GM23338 (cell line): ENCODE measurements around the gene GOLGA8B. TPM values are rescaled to one million over a fixed set of nuclear protein-coding genes. Genes with fewer than 3 reads are reported as not detected.

Experiments used
- ATAC-seq: fragments of 200-7000 bp; cut with Tn5 transposase; 3 replicates; pipeline ENCODE4 v1.9.1; 2020
- DNase-seq: peaks from one replicate; pipeline ENCODE4 v3.0.0-alpha.2; 2015; ENCODE audit warnings: low spot score
- H2AFZ ChIP-seq: fragments of 200-600 bp; sonication (generic); 2 replicates; pipeline ENCODE4 v1.8.0; 2016; ENCODE audit warnings: antibody characterized with exemption, mild to moderate bottlenecking, moderate library complexity
- H3F3A ChIP-seq: fragments of 200-600 bp; sonication (generic); replicated peaks from 2 replicates; pipeline ENCODE4 v1.8.0; 2017; ENCODE audit warnings: antibody characterized with exemption, mixed run types, low read depth
- H3K27ac ChIP-seq: fragments of 200-600 bp; sonication (generic); 2 replicates; pipeline ENCODE4 v1.6.1; 2016; ENCODE audit warnings: low read depth
- H3K27me3 ChIP-seq: fragments of 200-600 bp; sonication (generic); 2 replicates; pipeline ENCODE4 v1.8.0; 2016; ENCODE audit warnings: mild to moderate bottlenecking, mixed run types, moderate library complexity; ENCODE audit not compliant: insufficient read depth
- H3K36me3 ChIP-seq: fragments of 200-600 bp; sonication (generic); 2 replicates; pipeline ENCODE4 v1.8.0; 2016; ENCODE audit warnings: mild to moderate bottlenecking; ENCODE audit not compliant: insufficient read depth
- H3K4me1 ChIP-seq: fragments of 200-600 bp; sonication (generic); 2 replicates; pipeline ENCODE4 v1.8.0; 2016; ENCODE audit warnings: mild to moderate bottlenecking, moderate library complexity; ENCODE audit not compliant: insufficient read depth
- H3K4me2 ChIP-seq: fragments of 200-600 bp; sonication (generic); 2 replicates; pipeline ENCODE4 v1.7.1; 2017; ENCODE audit warnings: mixed run types
- H3K4me3 ChIP-seq: fragments of 200-600 bp; sonication (generic); 2 replicates; pipeline ENCODE4 v1.6.1; 2016; ENCODE audit warnings: mixed run types
- H3K79me2 ChIP-seq: fragments of 200-600 bp; sonication (generic); replicated peaks from 2 replicates; pipeline ENCODE4 v1.8.0; 2017; ENCODE audit warnings: mild to moderate bottlenecking; ENCODE audit not compliant: insufficient read depth
- H3K9me2 ChIP-seq: fragments of 200-600 bp; sonication (generic); 2 replicates; pipeline ENCODE4 v1.8.0; 2017; ENCODE audit not compliant: insufficient read depth
- H4K20me1 ChIP-seq: fragments of 200-600 bp; sonication (generic); replicated peaks from 2 replicates; pipeline ENCODE4 v1.8.0; 2017; ENCODE audit warnings: mild to moderate bottlenecking; ENCODE audit not compliant: insufficient read depth
- H3K27ac Mint-ChIP-seq: 2 replicates; pipeline ENCODE4 v1.8.0; 2020; ENCODE audit warnings: inconsistent platforms, mild to moderate bottlenecking, moderate library complexity, mixed read lengths
- H3K27me3 Mint-ChIP-seq: 3 replicates; pipeline ENCODE4 v1.8.0; 2022; ENCODE audit warnings: low read depth, mild to moderate bottlenecking, moderate library complexity, mixed read lengths, inconsistent platforms; ENCODE audit not compliant: insufficient read depth, poor library complexity
- H3K36me3 Mint-ChIP-seq: 3 replicates; pipeline ENCODE4 v1.8.0; 2021; ENCODE audit warnings: low read depth, mild to moderate bottlenecking, inconsistent platforms, moderate library complexity, mixed read lengths
- H3K4me1 Mint-ChIP-seq: 3 replicates; pipeline ENCODE4 v1.8.0; 2020; ENCODE audit warnings: mild to moderate bottlenecking, inconsistent platforms, mixed read lengths
- H3K4me3 Mint-ChIP-seq: 3 replicates; pipeline ENCODE4 v1.8.0; 2021; ENCODE audit warnings: moderate library complexity, mild to moderate bottlenecking, inconsistent platforms, mixed read lengths
- H3K9me3 Mint-ChIP-seq: 3 replicates; pipeline ENCODE4 v1.8.0; 2020; ENCODE audit warnings: moderate library complexity, mild to moderate bottlenecking, inconsistent platforms, mixed read lengths
- CREB1 ChIP-seq: fragments of 250-450 bp; sonication (Bioruptor Pico); IDR thresholded peaks from 2 replicates; pipeline ENCODE4 v1.5.0; 2020; ENCODE audit warnings: low read depth, mild to moderate bottlenecking, moderate library complexity
- CTCF ChIP-seq, 2 experiments: fragments of 200-600 bp in 1 of 2; sonication (generic) in 1 of 2; conservative IDR thresholded peaks; 2 replicates each; pipeline versions ENCODE4 v1.5.1 to v1.6.1; 2016 to 2017; ENCODE audit warnings: antibody characterized with exemption in 2 of 2, low read depth in 2 of 2, mild to moderate bottlenecking in 2 of 2, moderate library complexity in 1 of 2
- EZH2 ChIP-seq: fragments of 200-600 bp; sonication (generic); IDR thresholded peaks from one replicate; pipeline ENCODE4 v1.8.0; 2017; ENCODE audit warnings: antibody characterized with exemption, mild to moderate bottlenecking, low read depth; ENCODE audit not compliant: unreplicated experiment
- EZH2phosphoT487 ChIP-seq: fragments of 200-600 bp; sonication (generic); IDR thresholded peaks from one replicate; pipeline ENCODE4 v1.8.1; 2018; ENCODE audit warnings: antibody characterized with exemption; ENCODE audit not compliant: unreplicated experiment
- NANOG ChIP-seq: IDR thresholded peaks from 2 replicates; pipeline ENCODE4 v1.6.1; 2016; ENCODE audit warnings: antibody characterized with exemption, borderline replicate concordance
- POLR2AphosphoS5 ChIP-seq: IDR thresholded peaks from 2 replicates; pipeline ENCODE4 v1.6.1; 2016; ENCODE audit warnings: antibody characterized with exemption, low read depth
- REST ChIP-seq: IDR thresholded peaks from one replicate; pipeline ENCODE4 v1.6.1; 2018; ENCODE audit warnings: antibody characterized with exemption; ENCODE audit not compliant: unreplicated experiment
- ZNF114 ChIP-seq: fragments of 250-450 bp; sonication (Bioruptor Pico); IDR thresholded peaks from 2 replicates; pipeline ENCODE4 v1.5.0; 2020; ENCODE audit warnings: mild to moderate bottlenecking, moderate library complexity
- ZNF331 ChIP-seq: fragments of 250-450 bp; sonication (Bioruptor Pico); IDR thresholded peaks from 2 replicates; pipeline ENCODE4 v1.5.0; 2020; ENCODE audit warnings: low read depth, mild to moderate bottlenecking, moderate library complexity
- polyA plus RNA-seq: library from polyadenylated mRNA; unstranded; fragments of >200 nt; fragmentation: Nextera tagmentation; extraction: Ambion mirVana; gene quantifications from 2 replicates; pipeline ENCODE4 v1.2.1, GENCODE V29; 2016
- total RNA-seq: library from RNA; depleted of rRNA; stranded (reverse); fragments of >200 nt; shearing (Covaris generic); gene quantifications from 2 replicates; pipeline ENCODE4 v1.2.3, GENCODE V29; 2014
- TF ChIP-seq, protein P1 (sequence below): fragments of 250-450 bp; sonication (Bioruptor Pico); IDR thresholded peaks from 2 replicates; pipeline ENCODE4 v1.5.0; 2020; ENCODE audit warnings: mild to moderate bottlenecking, moderate library complexity

The GOLGA8B gene
- total and polyA plus RNA-seq, 2 experiments from 2014 or later: 44.9 to 50.2 TPM

DNA sequence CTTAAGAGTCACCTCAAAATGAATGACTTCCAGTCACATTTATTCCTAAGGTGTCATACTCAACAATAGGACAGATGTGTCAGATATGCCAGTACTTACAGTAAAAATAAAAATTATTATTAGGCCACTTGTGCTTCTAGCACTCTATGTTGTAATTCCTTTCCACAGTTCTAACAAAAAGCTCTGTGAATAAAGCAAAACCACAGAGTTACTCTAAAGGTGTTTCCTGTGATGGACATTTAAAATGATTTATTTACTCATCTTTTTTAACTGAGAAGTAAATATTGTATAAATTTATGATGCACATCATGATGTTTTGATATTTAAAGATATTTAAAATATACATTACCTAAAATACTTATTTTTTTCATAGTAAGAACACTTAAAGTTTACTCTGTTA lies 13.9 kb upstream of the GOLGA8B start:
- no peak overlapping the region for H3K27ac ChIP-seq
- no peaks in the 10 kb centered on the region for H3K9me2 ChIP-seq
- no peak overlapping the region for H3K27ac Mint-ChIP-seq
- H3K4me3 Mint-ChIP-seq: no peak overlapping the region
- H2AFZ ChIP-seq: no peak overlapping the region
- no peak overlapping the region for H3K4me3 ChIP-seq
- ATAC-seq: no peak
- no peaks in the 10 kb centered on the region for H3K27me3 Mint-ChIP-seq
- no peak for DNase-seq
- TF ChIP-seq CREB1 (CRISPR knock-in tag) (no peak), ZNF114 (CRISPR knock-in tag) (no peak)
- no peaks in the 10 kb centered on the region for H3K4me1 ChIP-seq
- no peaks in the 10 kb centered on the region; the same call in 1 of the 2 replicates for H4K20me1 ChIP-seq
- H3K36me3 Mint-ChIP-seq: no peaks in the 10 kb centered on the region
- H3K79me2 ChIP-seq: no peaks in the 10 kb centered on the region
- no peaks in the 10 kb centered on the region for H3K27me3 ChIP-seq
- no peaks in the 10 kb centered on the region for H3F3A ChIP-seq
- peaks cover 3% of the 10 kb centered on the region; the same call in 1 of the 3 replicates for H3K4me1 Mint-ChIP-seq
- H3K9me3 Mint-ChIP-seq: no peaks in the 10 kb centered on the region
- no peak overlapping the region for H3K4me2 ChIP-seq
- H3K36me3 ChIP-seq: no peaks in the 10 kb centered on the region

GRCh38 chr15:34594361-34594760 lies 10.9 kb upstream of the GOLGA8B start:
- no peak for ATAC-seq
- H3K4me3 ChIP-seq: no peak overlapping the region
- Mint-ChIP-seq H3K4me3 (no peak overlapping the region), H3K4me1 (peaks cover 7% of the 10 kb centered on the region), H3K27me3 (no peaks in the 10 kb centered on the region), H3K36me3 (no peaks in the 10 kb centered on the region), H3K27ac (no peak overlapping the region), H3K9me3 (no peaks in the 10 kb centered on the region)
- H3K9me2 ChIP-seq: no peaks in the 10 kb centered on the region
- H3K36me3 ChIP-seq: no peaks in the 10 kb centered on the region
- H3K27me3 ChIP-seq: no peaks in the 10 kb centered on the region
- no peak overlapping the region for H2AFZ ChIP-seq
- no peak for DNase-seq
- H3K79me2 ChIP-seq: no peaks in the 10 kb centered on the region
- H3F3A ChIP-seq: no peaks in the 10 kb centered on the region
- no peaks in the 10 kb centered on the region for H4K20me1 ChIP-seq
- TF ChIP-seq NANOG (no peak), POLR2AphosphoS5 (no peak), EZH2 (no peak), EZH2phosphoT487 (no peak), CTCF (conservative IDR thresholded peaks at IDR 0.05; ENCODE audit: low read depth in 2 of 2) (no peak), REST (no peak), ZNF331 (CRISPR knock-in tag) (no peak), ZNF114 (CRISPR knock-in tag) (no peak)
- TF ChIP-seq, protein P1, sequence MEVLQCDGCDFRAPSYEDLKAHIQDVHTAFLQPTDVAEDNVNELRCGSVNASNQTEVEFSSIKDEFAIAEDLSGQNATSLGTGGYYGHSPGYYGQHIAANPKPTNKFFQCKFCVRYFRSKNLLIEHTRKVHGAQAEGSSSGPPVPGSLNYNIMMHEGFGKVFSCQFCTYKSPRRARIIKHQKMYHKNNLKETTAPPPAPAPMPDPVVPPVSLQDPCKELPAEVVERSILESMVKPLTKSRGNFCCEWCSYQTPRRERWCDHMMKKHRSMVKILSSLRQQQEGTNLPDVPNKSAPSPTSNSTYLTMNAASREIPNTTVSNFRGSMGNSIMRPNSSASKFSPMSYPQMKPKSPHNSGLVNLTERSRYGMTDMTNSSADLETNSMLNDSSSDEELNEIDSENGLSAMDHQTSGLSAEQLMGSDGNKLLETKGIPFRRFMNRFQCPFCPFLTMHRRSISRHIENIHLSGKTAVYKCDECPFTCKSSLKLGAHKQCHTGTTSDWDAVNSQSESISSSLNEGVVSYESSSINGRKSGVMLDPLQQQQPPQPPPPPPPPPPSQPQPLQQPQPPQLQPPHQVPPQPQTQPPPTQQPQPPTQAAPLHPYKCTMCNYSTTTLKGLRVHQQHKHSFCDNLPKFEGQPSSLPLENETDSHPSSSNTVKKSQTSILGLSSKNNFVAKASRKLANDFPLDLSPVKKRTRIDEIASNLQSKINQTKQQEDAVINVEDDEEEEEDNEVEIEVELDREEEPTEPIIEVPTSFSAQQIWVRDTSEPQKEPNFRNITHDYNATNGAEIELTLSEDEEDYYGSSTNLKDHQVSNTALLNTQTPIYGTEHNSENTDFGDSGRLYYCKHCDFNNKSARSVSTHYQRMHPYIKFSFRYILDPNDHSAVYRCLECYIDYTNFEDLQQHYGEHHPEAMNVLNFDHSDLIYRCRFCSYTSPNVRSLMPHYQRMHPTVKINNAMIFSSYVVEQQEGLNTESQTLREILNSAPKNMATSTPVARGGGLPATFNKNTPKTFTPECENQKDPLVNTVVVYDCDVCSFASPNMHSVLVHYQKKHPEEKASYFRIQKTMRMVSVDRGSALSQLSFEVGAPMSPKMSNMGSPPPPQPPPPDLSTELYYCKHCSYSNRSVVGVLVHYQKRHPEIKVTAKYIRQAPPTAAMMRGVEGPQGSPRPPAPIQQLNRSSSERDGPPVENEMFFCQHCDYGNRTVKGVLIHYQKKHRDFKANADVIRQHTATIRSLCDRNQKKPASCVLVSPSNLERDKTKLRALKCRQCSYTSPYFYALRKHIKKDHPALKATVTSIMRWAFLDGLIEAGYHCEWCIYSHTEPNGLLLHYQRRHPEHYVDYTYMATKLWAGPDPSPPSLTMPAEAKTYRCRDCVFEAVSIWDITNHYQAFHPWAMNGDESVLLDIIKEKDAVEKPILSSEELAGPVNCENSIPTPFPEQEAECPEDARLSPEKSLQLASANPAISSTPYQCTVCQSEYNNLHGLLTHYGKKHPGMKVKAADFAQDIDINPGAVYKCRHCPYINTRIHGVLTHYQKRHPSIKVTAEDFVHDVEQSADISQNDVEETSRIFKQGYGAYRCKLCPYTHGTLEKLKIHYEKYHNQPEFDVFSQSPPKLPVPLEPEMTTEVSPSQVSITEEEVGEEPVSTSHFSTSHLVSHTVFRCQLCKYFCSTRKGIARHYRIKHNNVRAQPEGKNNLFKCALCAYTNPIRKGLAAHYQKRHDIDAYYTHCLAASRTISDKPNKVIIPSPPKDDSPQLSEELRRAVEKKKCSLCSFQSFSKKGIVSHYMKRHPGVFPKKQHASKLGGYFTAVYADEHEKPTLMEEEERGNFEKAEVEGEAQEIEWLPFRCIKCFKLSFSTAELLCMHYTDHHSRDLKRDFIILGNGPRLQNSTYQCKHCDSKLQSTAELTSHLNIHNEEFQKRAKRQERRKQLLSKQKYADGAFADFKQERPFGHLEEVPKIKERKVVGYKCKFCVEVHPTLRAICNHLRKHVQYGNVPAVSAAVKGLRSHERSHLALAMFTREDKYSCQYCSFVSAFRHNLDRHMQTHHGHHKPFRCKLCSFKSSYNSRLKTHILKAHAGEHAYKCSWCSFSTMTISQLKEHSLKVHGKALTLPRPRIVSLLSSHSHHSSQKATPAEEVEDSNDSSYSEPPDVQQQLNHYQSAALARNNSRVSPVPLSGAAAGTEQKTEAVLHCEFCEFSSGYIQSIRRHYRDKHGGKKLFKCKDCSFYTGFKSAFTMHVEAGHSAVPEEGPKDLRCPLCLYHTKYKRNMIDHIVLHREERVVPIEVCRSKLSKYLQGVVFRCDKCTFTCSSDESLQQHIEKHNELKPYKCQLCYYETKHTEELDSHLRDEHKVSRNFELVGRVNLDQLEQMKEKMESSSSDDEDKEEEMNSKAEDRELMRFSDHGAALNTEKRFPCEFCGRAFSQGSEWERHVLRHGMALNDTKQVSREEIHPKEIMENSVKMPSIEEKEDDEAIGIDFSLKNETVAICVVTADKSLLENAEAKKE (CRISPR knock-in tag): no peak
- H3K27ac ChIP-seq: no peak overlapping the region
- no peaks in the 10 kb centered on the region for H3K4me1 ChIP-seq
- H3K4me2 ChIP-seq: no peak overlapping the region
